Measurements from ENCODE around the gene ENG.
A peak's percentile ranks its signal among the peaks of the same experiment; 100 is the strongest.

The ENG gene

GRCh38 chr9:127814619-127815511, 39.6 kb downstream of the ENG start:
- H3K27ac ChIP-seq, result no peak overlapping the region
- no peak for TF ChIP-seq ZFX (IDR thresholded peaks at IDR 0.05; ENCODE audit: borderline replicate concordance)
- no peak for TF ChIP-seq CTCF (IDR thresholded peaks at IDR 0.05)

GRCh38 chr9:127813686-127814226, 40.7 kb downstream of the ENG start:
- TF ChIP-seq CTCF (IDR thresholded peaks at IDR 0.05), result no peak
- TF ChIP-seq ZFX (IDR thresholded peaks at IDR 0.05; ENCODE audit: borderline replicate concordance), result no peak
- no peak overlapping the region for H3K27ac ChIP-seq

GRCh38 chr9:127812936-127813675, 41.4 kb downstream of the ENG start:
- H3K27ac ChIP-seq, result no peak overlapping the region
- no peak for TF ChIP-seq CTCF (IDR thresholded peaks at IDR 0.05)
- no peak for TF ChIP-seq ZFX (IDR thresholded peaks at IDR 0.05; ENCODE audit: borderline replicate concordance)

- no peak overlapping the region for H3K27ac ChIP-seq
- TF ChIP-seq ZFX (IDR thresholded peaks at IDR 0.05; ENCODE audit: borderline replicate concordance) (no peak), CTCF (IDR thresholded peaks at IDR 0.05) (no peak)
These were observed 42.4 kb downstream of the ENG start for GRCh38 chr9:127812011-127812410.

- H3K27ac ChIP-seq, result no peak overlapping the region
- no peak for TF ChIP-seq CTCF (IDR thresholded peaks at IDR 0.05)
- no peak for TF ChIP-seq ZFX (IDR thresholded peaks at IDR 0.05; ENCODE audit: borderline replicate concordance)
These were observed 43.9 kb downstream of the ENG start for GRCh38 chr9:127810378-127811187.

GRCh38 chr9:127809540-127810377, 44.7 kb downstream of the ENG start:
- TF ChIP-seq ZFX (IDR thresholded peaks at IDR 0.05; ENCODE audit: borderline replicate concordance) (no peak), CTCF (IDR thresholded peaks at IDR 0.05) (no peak)
- 0 out of 2 replicates have a peak overlapping the region, but pooled peaks have one; percentile 36 for H3K27ac ChIP-seq
